Activated CD4-positive, CD25-positive, alpha-beta regulatory T cell treated with anti-CD3 and anti-CD28 coated beads, Interleukin-2, amount 50 U/mL, for 24 hours (primary cell): ENCODE measurements around the gene ZCCHC10.
A peak's percentile ranks its signal among the peaks of the same experiment; 100 is the strongest.
"Not testable (repeated sequence)": the region's sequence is repeated elsewhere in the genome, so short reads cannot be mapped to it uniquely, and the experiment has no call there.

Source experiments
- ATAC-seq, 2 donors: fragments of 150-1000 bp; cut with Tn5 transposase; one replicate each; pipeline ENCODE4 v1.10.0; 2021; ENCODE audit warnings: mild to moderate bottlenecking in 1 of 2, moderate library complexity in 1 of 2

The ZCCHC10 gene

DNA sequence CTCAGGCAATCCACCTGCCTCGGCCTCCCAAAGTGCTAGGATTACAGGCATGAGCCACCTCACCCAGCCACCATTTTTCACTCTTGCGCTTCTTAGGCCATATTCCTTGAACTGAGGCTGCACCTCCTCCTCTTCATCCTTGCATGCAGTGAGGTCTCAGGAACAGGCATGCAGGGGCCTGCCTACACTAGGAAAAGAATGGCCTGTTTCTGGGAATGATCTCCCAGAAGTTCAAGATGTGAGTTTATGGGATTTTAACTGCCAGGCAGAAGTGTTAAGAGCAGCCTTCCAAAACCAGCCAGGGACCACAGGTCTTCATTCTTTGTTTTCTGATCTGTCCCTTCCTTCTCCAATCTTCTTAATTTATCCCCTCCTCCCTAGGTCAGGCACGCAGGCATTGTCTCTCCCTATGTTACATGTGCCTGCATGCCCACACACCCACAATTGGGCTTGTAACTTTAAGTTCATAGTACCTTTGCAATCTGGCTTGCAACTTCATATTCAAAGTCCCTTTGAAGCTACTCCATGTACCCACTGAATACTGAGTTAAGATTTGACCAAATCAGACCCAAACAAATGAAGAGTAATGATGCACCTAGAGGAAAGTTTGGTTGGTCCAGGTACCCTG, 14.9 kb upstream of the ZCCHC10 start:
- no peak for ATAC-seq

DNA sequence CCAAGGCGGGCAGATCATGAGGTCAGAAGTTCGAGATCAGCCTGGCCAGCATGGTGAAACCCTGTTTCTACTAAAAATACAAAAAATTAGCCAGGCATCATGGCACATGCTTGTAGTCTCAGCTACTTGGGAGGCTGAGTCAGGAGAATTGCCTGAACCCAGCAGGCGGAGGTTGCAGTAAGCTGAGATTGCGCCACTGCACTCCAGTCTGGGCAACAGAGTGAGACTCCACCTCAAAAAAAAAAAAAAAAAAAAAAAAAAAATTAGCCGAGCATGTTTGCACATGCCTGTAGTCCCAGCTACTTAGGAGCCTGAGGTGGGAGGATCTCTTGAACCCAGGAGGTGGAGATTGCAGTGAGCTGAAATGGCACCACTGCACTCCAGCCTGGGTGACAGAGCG, 10.3 kb upstream of the ZCCHC10 start:
- ATAC-seq: not testable (repeated sequence)

DNA sequence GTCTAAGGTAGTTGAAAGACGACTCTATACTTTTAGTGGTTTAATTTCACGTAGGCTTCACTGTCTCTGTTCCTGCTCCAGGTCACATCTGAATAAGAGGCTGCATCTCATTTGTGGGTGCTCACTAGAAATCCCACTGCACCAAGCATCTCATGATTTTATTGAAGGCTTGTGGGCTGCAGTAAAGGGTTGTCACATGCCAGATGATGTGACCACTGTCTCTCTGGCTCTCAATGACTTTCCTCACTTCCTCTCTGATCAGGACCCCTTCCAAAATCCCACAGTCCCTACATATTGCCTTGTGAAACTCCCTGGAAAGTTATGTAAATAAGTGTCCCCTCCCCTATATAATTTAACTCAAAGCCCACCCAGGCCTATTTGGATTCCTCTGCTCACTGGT, 8.9 kb upstream of the ZCCHC10 start:
- no peak for ATAC-seq

DNA sequence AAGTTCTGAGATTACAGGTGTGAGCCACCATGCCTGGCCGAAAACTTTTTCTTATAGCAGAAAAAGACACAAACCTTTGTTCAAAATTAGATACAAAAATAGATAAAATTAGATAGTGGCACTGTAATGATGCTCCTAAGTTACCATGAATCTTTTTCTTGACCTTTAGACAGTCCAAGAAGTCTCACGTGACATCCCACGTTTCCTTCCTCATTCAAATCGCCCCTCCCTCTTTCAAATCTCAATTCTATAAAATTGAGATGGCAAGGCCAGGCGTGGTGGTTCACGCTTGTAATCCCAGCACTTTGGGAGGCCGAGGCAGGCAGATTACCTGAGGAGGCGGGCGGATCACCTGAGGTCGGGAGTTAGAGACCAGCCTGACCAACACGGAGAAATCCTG, 7.7 kb upstream of the ZCCHC10 start:
- no peak for ATAC-seq

DNA sequence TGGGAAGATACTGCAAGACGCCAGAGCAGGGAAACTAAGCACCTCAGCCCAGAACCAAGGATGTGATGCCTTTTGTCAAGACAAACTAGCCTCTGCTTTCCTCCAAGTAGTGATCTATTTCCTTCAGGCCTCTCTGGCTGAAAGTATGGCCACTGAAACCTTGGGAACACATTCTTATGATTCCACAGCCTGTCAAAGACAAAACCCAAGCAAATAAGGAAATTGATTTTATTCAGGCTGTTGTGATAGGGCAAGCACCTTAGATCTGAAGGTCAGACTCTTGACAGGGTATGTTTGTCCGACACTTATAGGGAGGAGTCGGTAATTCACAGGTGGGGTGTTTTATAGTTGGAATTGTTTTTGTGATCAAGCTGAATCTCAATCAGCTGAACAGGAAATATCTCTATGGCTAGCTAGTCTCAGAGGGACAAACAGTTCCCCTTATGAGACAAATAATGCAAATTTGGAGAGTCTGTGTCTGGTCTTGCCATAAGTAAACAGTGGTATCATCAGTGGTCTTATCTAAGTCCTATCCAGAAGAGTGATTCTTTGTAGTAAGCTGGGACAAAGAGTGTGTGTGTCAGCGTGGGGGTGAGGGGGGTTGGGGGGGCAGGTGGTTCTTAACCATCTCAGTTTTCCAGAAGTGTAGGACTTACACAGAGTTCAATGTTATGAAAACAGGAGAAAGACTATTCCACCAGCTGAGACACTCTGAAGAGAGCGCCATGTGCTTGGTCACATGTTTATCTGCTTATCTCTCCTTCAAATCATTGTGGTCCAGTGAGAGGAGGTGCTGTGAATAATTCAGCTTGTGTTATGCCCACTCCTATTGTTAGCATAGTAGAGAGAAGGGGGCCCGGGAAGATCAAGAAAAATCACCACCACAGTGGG, 6.7 kb upstream of the ZCCHC10 start:
- ATAC-seq: peak in 1 of 2 donors; percentile 38

DNA sequence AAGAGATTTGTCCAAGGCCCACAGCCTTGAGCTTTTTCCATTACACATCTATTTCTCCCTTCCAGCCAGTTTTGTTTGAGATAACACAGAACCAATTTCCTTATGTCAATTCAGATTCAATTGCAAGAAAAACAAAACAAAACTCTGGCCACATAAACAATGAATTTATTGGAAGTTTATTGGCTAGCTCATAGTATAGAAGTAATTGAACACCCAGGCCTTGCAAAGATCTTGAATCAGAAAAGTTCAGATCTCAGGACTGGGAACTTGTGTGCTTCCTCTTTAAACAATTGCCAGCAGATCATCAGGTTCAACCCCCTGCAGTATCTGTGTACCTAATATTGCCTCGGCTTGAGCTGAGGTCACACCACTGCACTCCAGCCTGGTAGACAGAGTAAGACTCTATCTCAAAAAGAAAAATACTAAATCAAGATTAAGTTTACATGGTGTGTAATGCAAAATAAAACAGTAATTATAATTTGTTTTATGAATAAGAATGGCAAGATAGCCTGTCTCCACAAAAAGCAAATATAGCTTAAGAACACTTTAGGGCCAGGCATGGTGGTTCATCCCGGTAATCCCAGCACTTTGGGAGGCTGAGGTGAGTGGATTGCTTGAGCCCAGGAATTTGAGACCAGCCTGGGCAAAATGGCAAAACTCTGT, 4.1 kb upstream of the ZCCHC10 start:
- no peak for ATAC-seq

DNA sequence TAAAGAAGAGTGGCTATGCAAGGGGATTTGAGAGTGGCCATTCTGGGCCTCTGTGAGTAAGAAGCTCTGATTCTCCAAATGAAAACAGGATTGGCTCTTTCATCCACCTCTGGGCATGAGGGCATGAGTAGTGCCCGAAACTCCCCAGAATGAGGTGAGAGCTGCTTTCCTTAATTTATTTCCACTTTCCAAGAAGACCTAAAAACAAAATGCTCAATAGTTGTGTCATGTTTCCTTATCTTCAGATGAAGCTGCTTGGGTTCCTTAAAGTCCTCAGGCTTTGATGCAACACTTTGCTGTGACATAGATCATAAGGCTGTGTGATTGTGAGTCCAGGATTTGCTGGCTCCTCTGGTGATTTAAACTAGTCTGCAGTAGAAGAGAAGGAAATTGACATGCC, 3.1 kb upstream of the ZCCHC10 start:
- no peak for ATAC-seq

DNA sequence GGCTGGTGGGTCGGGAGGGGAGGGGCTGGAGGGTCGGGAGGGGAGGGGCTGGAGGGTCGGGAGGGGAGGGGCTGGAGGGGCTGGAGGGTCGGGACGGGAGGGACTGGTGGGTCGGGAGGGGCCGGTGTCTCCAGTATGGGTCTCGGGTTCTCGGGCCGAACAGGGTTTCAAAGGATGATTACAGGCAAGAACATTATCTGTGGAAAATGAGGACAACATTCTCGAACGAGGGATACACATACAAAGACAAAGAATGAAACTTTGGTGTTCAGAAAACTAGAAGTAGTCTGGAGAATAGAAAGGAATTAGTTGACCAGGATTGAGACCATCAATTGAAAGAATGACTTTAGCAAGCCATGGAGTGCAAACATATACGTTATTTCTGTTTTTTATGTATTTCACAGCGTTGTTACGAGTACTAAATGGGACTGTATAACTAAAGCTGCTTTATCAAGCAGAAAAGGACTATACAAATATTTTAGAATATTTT, 360 bp upstream of the ZCCHC10 start:
- no peak for ATAC-seq

DNA sequence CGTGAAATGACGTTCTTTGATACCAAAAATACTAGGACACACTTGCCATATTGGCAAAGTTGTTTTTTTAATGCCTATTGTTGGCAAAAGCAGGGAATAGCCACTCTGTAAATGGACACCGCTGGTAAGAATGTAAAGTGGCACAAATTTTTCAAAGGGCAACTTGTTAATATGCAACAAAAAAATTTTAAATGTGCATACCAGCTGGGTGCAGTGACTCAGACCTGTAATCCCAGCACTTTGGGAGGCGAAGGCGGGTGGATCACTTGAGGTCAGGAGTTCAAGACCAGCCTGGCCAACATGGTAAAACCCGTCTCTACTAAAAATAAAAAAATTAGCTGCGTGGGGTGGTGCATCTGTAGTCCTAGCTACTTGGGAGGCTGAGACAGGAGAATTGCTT, 6.9 kb downstream of the ZCCHC10 start:
- not testable (repeated sequence) for ATAC-seq

DNA sequence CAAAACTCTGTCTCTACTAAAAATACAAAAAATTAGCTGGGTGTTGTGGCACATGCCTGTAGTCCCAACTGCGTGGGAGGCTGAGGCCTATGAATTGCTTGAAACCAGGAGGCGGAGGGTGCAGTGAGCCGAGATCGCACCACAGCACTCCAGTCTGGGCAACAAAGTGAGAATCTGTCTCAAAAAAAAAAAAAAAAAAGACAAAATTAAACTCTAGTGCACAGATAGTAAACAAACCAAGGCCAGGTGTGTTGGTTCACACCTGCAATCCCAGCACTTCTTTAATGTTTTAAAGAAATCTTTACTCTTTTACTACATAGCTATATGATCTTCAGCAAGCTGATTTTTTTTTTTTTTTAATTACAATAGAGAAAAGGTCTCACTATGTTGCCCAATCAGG, 8.4 kb downstream of the ZCCHC10 start:
- no peak for ATAC-seq

DNA sequence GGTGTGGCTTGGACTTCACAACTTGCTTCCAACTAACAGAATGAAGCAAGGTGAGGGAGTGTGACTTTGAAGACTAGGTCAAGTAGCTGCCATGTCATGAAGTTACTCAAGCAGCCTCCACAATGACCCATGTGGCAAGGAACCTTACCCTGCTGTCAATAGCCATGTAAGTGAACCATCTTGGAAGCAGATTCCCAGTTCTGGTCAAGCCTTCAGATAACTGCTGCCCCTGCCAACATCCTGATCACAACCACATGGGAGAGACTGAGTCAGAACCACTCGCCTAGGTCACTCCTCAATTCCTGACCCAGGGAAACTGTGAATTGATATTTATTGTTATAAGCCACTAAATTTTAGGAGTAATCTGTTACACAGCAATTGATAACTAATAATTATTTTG, 10.9 kb downstream of the ZCCHC10 start:
- ATAC-seq: no peak

DNA sequence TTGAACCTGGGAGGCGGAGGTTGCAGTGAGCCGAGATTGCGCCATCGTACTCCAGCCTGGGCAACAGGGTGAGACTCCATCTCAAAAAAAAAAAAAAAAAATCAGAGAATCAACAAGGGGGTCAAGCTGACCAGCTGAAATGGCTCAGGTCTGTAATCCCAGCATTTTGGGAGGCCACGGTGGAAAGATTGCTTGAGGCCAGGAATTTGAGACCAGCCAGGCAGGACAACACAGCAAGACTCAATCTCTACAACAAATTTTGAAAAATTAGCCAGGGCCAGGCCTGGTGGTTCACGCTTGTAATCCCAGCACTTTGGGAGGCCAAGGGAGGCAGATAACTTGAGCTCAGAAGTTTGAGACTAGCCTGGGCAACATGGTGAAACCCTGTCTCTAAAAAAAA, 17.9 kb downstream of the ZCCHC10 start:
- ATAC-seq: not testable (repeated sequence)

DNA sequence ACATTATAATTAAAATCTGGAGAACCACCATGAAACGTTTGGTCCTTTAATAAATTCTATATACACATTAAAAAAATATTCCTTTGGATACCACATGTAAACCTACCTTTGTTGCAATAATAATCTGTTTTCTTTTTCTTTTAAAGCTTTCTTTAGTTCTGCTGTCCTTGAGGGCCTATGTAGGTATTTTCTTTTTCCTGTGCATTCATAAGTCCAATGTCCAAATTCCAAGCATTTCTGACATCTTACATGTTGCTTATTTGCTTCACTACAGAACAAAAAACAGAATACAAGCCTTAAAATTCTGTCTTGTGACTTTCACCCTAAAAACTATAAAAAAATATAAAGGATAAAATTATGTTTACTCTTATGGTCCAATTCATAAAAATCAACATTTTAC, 19.7 kb downstream of the ZCCHC10 start:
- ATAC-seq: no peak

DNA sequence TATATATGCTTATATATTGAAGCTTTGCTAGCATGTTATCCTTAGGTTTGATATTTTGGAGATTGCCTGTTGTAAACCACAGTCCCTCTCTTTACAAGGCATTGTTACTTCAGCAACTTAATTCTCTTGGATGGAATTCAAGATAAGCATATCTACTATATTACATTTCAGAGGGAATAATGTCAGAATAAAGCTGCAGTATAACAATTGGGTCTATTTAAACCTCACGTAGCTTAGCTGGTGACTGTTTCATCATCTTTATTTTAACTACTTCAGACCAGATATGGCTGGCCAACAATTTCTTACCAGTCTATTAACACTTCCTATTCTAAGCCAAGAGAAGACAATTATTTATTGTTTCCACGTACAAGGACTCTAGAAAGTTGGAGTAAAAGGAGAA, 27.1 kb downstream of the ZCCHC10 start:
- ATAC-seq: no peak

DNA sequence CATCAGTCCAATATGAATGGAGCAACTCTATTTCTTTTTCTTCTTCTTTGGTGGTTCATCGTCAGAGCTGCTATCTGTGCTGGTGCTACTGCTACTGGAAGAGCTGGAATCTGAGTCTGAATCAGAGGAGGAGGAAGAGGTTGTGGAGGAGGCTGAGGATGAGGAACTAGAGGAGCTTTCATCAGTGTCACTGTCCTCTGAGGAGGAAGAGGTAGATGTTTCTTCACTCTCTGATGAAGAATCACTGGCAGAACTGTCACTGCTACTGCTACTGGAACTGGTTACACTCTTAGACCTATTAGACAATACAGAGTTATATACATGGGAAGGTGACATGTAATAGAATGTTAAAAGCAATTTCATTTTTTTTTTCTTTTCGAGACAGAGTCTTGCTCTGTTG, 27.8 kb downstream of the ZCCHC10 start:
- ATAC-seq: no peak

DNA sequence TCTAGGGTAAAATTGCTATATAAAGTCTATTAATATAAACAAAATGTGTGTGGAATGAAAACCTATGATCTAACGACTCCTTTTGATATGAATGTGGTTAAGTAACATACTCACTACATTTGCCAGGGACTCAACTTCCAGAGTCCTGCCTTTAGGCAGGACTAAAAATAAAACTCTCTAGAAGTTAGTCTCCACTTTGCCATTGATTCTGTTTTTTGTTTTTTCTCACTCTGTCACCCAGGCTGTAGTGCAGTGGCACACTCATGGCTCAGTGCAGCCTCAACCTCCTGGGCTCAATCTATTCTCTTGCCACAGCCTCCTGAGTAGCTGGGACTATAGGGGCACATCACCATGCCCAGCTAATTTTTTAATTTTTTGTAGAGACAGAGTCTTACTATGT, 30.0 kb downstream of the ZCCHC10 start:
- ATAC-seq: no peak

DNA sequence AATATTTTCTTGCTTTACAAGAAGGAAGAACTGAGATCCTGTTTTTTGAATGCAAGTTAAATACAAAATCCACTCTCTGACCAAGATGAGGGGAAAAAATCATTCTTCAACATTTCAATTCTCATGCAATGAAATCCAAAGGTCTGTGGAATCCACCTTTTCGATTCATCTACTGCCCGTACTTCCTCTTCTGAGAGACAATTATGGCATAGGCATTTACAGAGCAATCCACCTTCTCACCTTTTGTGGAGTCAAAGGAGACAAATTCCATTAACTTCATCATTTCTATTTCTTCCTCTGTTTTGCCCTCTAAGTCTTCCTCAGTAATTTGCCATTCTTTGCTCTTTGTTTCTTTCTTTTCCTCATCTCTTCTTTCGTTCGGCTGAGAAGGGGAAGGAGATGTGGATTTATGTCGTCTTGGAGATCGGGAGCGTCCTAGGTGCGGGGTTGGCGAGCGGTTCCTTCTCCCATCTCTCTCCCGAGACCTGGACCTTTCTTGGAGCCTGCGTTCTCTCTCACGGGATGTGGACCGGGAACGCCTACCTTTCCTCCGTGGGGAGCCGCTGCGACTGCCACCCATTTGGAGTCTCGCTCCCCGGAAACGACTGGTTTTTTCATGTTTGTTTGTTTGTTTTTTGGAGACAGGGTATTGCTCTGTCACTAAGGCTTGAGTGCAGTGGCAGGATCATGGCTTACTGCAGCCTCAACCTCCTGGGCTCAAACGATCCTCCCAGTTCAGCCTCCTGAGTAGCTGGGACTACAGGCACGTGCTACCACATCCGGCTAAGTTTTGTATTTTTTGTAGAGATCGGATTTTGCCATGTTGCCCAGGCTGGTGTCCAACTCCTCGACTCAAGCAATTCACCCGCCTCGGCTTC, 38.6 kb downstream of the ZCCHC10 start:
- ATAC-seq: no peak

DNA sequence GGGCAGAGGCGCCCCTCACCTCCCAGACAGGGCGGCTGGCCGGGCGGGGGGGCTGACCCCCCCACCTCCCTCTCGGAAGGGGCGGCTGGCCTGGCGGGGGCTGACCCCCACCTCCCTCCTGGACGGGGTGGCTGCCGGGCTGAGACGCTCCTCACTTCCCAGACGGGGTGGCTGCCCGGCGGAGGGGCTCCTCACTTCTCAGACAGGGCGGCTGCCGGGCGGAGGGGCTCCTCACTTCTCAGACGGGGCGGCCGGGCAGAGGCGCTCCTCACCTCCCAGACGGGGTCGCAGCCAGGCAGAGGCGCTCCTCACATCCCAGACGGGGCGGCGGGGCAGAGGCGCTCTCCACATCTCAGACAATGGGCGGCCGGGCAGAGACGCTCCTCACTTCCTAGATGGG, 43.4 kb downstream of the ZCCHC10 start:
- ATAC-seq: not testable (repeated sequence)

DNA sequence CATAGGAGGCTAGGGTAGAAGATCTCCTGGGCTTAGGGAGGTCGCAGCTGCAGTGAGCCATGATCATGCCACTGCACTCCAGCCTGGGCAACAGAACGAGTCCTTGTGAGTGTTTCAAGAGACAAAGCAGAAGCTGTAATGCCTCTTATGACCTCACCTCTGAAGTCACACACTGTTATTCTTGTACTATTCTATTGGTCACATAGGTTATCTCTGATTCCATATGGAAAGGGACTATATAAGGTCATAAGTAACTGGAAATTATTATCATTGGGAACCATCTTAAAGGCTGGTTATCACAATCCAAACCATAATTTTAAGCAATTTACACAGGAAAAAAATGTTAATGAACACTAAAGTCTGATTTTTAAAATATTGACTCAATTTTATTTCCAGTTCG, 45.1 kb downstream of the ZCCHC10 start:
- ATAC-seq: no peak

DNA sequence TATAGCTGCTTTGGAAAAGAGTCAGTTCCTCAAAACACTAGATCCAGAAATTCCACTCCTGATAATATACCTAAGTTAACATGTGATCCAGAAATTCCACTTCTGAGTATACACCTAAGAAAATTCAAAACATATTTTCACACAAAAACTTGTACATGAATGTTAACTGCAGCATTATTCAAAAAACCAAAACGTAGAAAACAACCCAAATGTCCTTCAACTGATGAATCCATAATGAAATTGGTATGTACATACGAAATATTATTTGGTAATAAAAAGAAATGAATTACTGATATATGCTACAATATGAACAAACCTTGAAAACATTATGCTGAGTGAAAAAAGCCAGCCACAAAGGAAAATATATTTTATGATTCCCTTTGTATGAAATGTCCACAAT, 46.4 kb downstream of the ZCCHC10 start:
- ATAC-seq: no peak

DNA sequence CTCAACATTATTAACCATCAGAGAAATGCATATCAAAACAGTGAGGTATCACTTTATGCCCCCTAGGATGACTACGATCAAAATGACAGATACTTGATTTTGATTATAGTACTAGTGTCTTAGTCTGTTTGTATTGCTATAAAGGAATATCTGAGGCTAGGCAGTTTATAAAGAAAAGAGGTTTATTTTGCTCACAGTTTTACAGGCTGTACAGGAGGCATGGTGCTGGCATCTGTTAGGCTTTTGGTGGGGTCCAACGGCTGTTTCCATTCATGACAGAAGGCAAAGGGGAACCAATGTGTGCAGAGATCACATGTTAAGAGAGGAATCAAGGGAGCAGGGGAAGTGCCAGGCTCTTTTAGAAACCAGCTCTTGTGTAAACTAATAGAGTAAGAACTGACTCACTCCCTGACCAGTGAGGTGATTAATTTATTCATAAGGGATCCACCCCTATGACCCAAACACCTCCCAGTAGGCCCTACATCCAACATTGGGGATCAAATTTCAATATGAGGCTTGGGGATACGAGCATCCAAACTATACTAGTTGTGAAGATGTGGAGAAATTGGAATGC, 46.9 kb downstream of the ZCCHC10 start:
- ATAC-seq: no peak

DNA sequence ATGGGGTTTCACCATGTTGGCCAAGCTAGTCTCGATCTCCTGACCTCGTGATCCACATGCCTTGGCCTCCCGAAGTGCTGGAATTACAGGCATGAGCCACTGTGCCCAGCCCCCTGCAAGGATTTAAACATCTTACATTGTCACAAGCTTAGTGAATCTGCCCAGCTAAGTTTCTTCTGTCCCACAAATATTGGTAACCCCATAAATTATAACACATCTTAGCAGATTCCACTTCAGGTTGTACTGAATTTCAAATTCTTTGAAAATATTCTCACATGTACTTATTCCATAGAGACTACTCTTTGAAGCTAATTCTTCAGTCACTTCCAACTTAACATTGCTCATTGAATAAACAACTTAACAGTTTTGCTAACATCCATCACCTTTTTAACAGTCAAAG, 49.5 kb downstream of the ZCCHC10 start:
- ATAC-seq: no peak
